Ovary (tissue), 3 donors: Measurements from ENCODE around the gene RUFY3.

Experiments
- POLR2A ChIP-seq: fragments of 450-650 bp; IDR thresholded peaks from one replicate; pipeline ENCODE4 v1.6.1; 2017; ENCODE audit warnings: antibody characterized with exemption, mild to moderate bottlenecking, moderate library complexity
- TF ChIP-seq, protein P1 (sequence below), 3 donors: fragments of 450-650 bp in 2 of 3; fragments of 200-600 bp in 1 of 3; IDR thresholded peaks; one replicate each; pipeline versions ENCODE4 v1.5.1 to v1.8.0; 2016 to 2022; ENCODE audit warnings: antibody characterized with exemption in 3 of 3, mild to moderate bottlenecking in 1 of 3
- donor health status: DM: no; HTN: no; CAD: no.

DNA sequence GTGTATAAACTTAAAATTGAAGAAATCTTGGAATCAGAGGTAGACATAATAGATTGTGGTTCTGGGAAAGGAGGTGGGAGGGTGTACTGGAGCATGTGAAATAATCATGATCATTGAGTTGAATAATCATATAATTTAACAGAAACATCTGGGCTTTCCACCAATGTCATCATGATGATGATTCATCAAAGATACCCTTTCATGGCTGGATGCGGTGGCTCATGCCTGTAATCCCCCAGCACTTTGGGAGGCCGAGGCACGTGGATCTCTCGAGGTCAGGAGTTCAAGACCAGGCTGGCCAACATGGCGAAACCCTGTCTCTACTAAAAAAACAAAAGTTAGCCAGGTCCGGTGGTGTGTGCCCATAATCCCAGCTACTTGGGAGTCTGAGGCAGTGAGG, 6.7 kb upstream of the RUFY3 start:
- TF ChIP-seq, protein P1, sequence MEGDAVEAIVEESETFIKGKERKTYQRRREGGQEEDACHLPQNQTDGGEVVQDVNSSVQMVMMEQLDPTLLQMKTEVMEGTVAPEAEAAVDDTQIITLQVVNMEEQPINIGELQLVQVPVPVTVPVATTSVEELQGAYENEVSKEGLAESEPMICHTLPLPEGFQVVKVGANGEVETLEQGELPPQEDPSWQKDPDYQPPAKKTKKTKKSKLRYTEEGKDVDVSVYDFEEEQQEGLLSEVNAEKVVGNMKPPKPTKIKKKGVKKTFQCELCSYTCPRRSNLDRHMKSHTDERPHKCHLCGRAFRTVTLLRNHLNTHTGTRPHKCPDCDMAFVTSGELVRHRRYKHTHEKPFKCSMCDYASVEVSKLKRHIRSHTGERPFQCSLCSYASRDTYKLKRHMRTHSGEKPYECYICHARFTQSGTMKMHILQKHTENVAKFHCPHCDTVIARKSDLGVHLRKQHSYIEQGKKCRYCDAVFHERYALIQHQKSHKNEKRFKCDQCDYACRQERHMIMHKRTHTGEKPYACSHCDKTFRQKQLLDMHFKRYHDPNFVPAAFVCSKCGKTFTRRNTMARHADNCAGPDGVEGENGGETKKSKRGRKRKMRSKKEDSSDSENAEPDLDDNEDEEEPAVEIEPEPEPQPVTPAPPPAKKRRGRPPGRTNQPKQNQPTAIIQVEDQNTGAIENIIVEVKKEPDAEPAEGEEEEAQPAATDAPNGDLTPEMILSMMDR (IDR thresholded peaks at IDR 0.05) = no peak
- no peak for TF ChIP-seq POLR2A
